Measurements from ENCODE around the gene FAM50A. TPM values are rescaled to one million over a fixed set of nuclear protein-coding genes. Genes with fewer than 3 reads are reported as not detected.

Gene FAM50A
- total and polyA plus RNA-seq, 4 donors = 10.9 to 25.1 (median 14.0) TPM

GRCh38 chrX:154471839-154472684 lies 28.1 kb downstream of the FAM50A start:
- Histone ChIP-seq H3K9me3 (ENCODE audit: control insufficient read depth in 4 of 4, low read length in 3 of 4) (no peaks in the 10 kb centered on the region), H3K4me3 (ENCODE audit: low read depth in 1 of 3, low read length in 3 of 3) (no peak overlapping the region), H3K9ac (ENCODE audit: low read depth in 1 of 2, low read length in 2 of 2) (no peak overlapping the region), H3K27me3 (ENCODE audit: control insufficient read depth in 4 of 4, insufficient read depth in 4 of 4, low read length in 3 of 4) (no peaks in the 10 kb centered on the region), H3K27ac (ENCODE audit: low read depth in 1 of 2, low read length in 2 of 2) (no peak overlapping the region), H3K4me1 (ENCODE audit: control insufficient read depth in 4 of 4, insufficient read depth in 4 of 4, low read length in 3 of 4) (no peaks in the 10 kb centered on the region), H3K36me3 (ENCODE audit: control insufficient read depth in 4 of 4, insufficient read depth in 3 of 4, low read depth in 1 of 4, low read length in 3 of 4) (no peaks in the 10 kb centered on the region)
- 77% methylated on average over 23 of the region's 23 CpGs for WGBS
- DNase-seq (ENCODE audit: low spot score) = no peak
- TF ChIP-seq RXRA (IDR thresholded peaks at IDR 0.05) = no peak
- no peak for TF ChIP-seq CTCF (IDR thresholded peaks at IDR 0.05; ENCODE audit: low read depth, low read length, missing input control)
- no peak for TF ChIP-seq JUND (IDR thresholded peaks at IDR 0.05)
- TF ChIP-seq NR2F2 (IDR thresholded peaks at IDR 0.05) = no peak
- TF ChIP-seq RAD21 (IDR thresholded peaks at IDR 0.05) = no peak
- TF ChIP-seq ATF3 (IDR thresholded peaks at IDR 0.05) = no peak
- no peak for TF ChIP-seq YY1 (IDR thresholded peaks at IDR 0.05)
- TF ChIP-seq FOXA2 (IDR thresholded peaks at IDR 0.05) = no peak
- TF ChIP-seq FOXA1 (IDR thresholded peaks at IDR 0.05) = no peak
- TF ChIP-seq TAF1 (conservative IDR thresholded peaks at IDR 0.05) = no peak
- no peak for TF ChIP-seq EGR1 (IDR thresholded peaks at IDR 0.05; ENCODE audit: low read depth in 2 of 2)

- DNase-seq (ENCODE audit: low spot score) = no peak
These were observed 29.0 kb downstream of the FAM50A start for GRCh38 chrX:154472685-154473632.

GRCh38 chrX:154473683-154474082 lies 29.7 kb downstream of the FAM50A start:
- no peak for DNase-seq (ENCODE audit: low spot score)
- no peak overlapping the region for H3K9ac ChIP-seq (ENCODE audit: low read depth in 1 of 2, low read length in 2 of 2)
- H3K27me3 ChIP-seq (ENCODE audit: control insufficient read depth in 4 of 4, insufficient read depth in 4 of 4, low read length in 3 of 4) = no peaks in the 10 kb centered on the region
- H3K36me3 ChIP-seq (ENCODE audit: control insufficient read depth in 4 of 4, insufficient read depth in 3 of 4, low read depth in 1 of 4, low read length in 3 of 4) = no peaks in the 10 kb centered on the region
- peaks cover 0 to 3% (median 1%) of the 10 kb centered on the region in 4 donors for H3K4me1 ChIP-seq (ENCODE audit: control insufficient read depth in 4 of 4, insufficient read depth in 4 of 4, low read length in 3 of 4)
- no peak overlapping the region for H3K27ac ChIP-seq (ENCODE audit: low read depth in 1 of 2, low read length in 2 of 2)
- no peak overlapping the region for H3K4me3 ChIP-seq (ENCODE audit: low read depth in 1 of 3, low read length in 3 of 3)
- no peaks in the 10 kb centered on the region for H3K9me3 ChIP-seq (ENCODE audit: control insufficient read depth in 4 of 4, low read length in 3 of 4)
- 93% methylated on average over 7 of the region's 7 CpGs for WGBS
- TF ChIP-seq RAD21 (IDR thresholded peaks at IDR 0.05) (no peak), FOXA1 (IDR thresholded peaks at IDR 0.05) (no peak), EGR1 (IDR thresholded peaks at IDR 0.05; ENCODE audit: low read depth in 2 of 2) (no peak), GABPA (IDR thresholded peaks at IDR 0.05 in 1 of 2, conservative IDR thresholded peaks at IDR 0.05 in 1 of 2) (no peak), TAF1 (conservative IDR thresholded peaks at IDR 0.05) (no peak), HNF4A (conservative IDR thresholded peaks at IDR 0.05) (no peak), HNF4G (IDR thresholded peaks at IDR 0.05) (no peak), MAX (IDR thresholded peaks at IDR 0.05) (no peak), NR2F2 (IDR thresholded peaks at IDR 0.05) (no peak), FOXA2 (IDR thresholded peaks at IDR 0.05) (no peak), ZBTB33 (IDR thresholded peaks at IDR 0.05) (no peak), ATF3 (IDR thresholded peaks at IDR 0.05) (no peak), SP1 (IDR thresholded peaks at IDR 0.05) (no peak)

More at GRCh38 chrX:154472685-154473632, 29.0 kb downstream of the FAM50A start:
- no peaks in the 10 kb centered on the region for H3K9me3 ChIP-seq (ENCODE audit: control insufficient read depth in 4 of 4, low read length in 3 of 4)
- H3K27me3 ChIP-seq (ENCODE audit: control insufficient read depth in 4 of 4, insufficient read depth in 4 of 4, low read length in 3 of 4) = no peaks in the 10 kb centered on the region
- no peak overlapping the region for H3K9ac ChIP-seq (ENCODE audit: low read depth in 1 of 2, low read length in 2 of 2)
- no peak overlapping the region for H3K4me3 ChIP-seq (ENCODE audit: low read depth in 1 of 3, low read length in 3 of 3)
- H3K36me3 ChIP-seq (ENCODE audit: control insufficient read depth in 4 of 4, insufficient read depth in 3 of 4, low read depth in 1 of 4, low read length in 3 of 4) = no peaks in the 10 kb centered on the region
- WGBS = 86% methylated on average over 28 of the region's 28 CpGs
- no peak for TF ChIP-seq YY1 (IDR thresholded peaks at IDR 0.05)
- H3K4me1 ChIP-seq (ENCODE audit: control insufficient read depth in 4 of 4, insufficient read depth in 4 of 4, low read length in 3 of 4) = no peaks in the 10 kb centered on the region
- no peak overlapping the region for H3K27ac ChIP-seq (ENCODE audit: low read depth in 1 of 2, low read length in 2 of 2)

Measured in liver (tissue), 9 donors.